HFFc6 (cell line): Measurements from ENCODE around the gene PLA2G1B. TPM values are rescaled to one million over a fixed set of nuclear protein-coding genes. Genes with fewer than 3 reads are reported as not detected.

ENCODE experiments used
- DNase-seq: peaks from one replicate; pipeline ENCODE4 v3.0.0-alpha.2; 2018
- H3K27ac Mint-ChIP-seq: 2 replicates; pipeline ENCODE4 v1.8.0; 2020; ENCODE audit warnings: mild to moderate bottlenecking, mixed read lengths
- H3K27me3 Mint-ChIP-seq: 2 replicates; pipeline ENCODE4 v1.8.0; 2021; ENCODE audit warnings: mild to moderate bottlenecking, moderate library complexity, mixed read lengths; ENCODE audit not compliant: insufficient read depth
- H3K36me3 Mint-ChIP-seq: 2 replicates; pipeline ENCODE4 v1.8.0; 2021; ENCODE audit warnings: low read depth, mixed read lengths
- H3K4me1 Mint-ChIP-seq: 2 replicates; pipeline ENCODE4 v1.8.0; 2020; ENCODE audit warnings: low read depth, mixed read lengths
- H3K4me3 Mint-ChIP-seq: 2 replicates; pipeline ENCODE4 v1.8.0; 2020; ENCODE audit warnings: mild to moderate bottlenecking, moderate library complexity, mixed read lengths
- H3K9me3 Mint-ChIP-seq: 2 replicates; pipeline ENCODE4 v1.8.0; 2020; ENCODE audit warnings: mild to moderate bottlenecking, mixed read lengths
- CTCF ChIP-seq: fragments of 200-600 bp; sonication (generic); IDR thresholded peaks from 2 replicates; pipeline ENCODE4 v1.5.0; 2021; ENCODE audit warnings: antibody characterized with exemption, mild to moderate bottlenecking
- total RNA-seq, 6 experiments: library from RNA; stranded (reverse); fragmentation: NEBNext Ultra II Directional; extraction: Animal tissue kit (Norgen Biotek cat#: 25700); gene quantifications; 2 replicates in 1 of 6; 3 replicates in 5 of 6; pipeline ENCODE4 v1.2.3, GENCODE V29; 2021

Gene PLA2G1B
- total RNA-seq, 6 experiments from 2014 or later: not detected

- H3K27me3 Mint-ChIP-seq: peaks cover 61% of the 10 kb centered on the region
Measured at GRCh38 chr12:120367233-120367923, 39.8 kb upstream of the PLA2G1B start.

DNA sequence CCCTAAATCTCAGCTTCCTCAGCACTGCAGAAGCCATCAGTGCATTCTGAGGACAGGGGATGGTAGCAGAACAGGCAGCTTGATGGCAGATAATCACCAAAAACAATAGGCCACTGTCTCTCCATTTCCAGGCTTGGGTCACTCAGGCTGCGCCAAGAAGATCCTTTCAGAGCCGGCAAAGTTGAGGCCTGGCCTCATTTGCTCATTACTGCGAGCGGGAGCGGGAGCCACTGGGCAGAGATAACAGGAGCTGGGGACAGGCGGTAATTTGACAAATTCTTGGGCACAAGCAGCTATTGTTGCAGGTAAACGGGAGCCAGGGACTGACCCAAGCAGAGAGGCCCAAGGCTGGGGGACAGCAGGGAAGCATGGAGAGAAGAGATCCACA, 39.3 kb upstream of the PLA2G1B start:
- Mint-ChIP-seq H3K27me3 (peaks cover 66% of the 10 kb centered on the region), H3K9me3 (no peaks in the 10 kb centered on the region), H3K4me3 (no peak overlapping the region), H3K27ac (no peak overlapping the region), H3K36me3 (no peaks in the 10 kb centered on the region), H3K4me1 (no peaks in the 10 kb centered on the region)
- no peak for TF ChIP-seq CTCF
- no peak for DNase-seq

More at GRCh38 chr12:120367233-120367923, 39.8 kb upstream of the PLA2G1B start:
- DNase-seq: no peak
- peak; percentile 55 for TF ChIP-seq CTCF
- H3K4me3 Mint-ChIP-seq: no peak overlapping the region; the same call in 1 of the 2 replicates
- no peaks in the 10 kb centered on the region for H3K4me1 Mint-ChIP-seq
- H3K36me3 Mint-ChIP-seq: no peaks in the 10 kb centered on the region
- H3K9me3 Mint-ChIP-seq: no peaks in the 10 kb centered on the region
- H3K27ac Mint-ChIP-seq: no peak overlapping the region

GRCh38 chr12:120366341-120366705, 38.7 kb upstream of the PLA2G1B start:
- Mint-ChIP-seq H3K36me3 (no peaks in the 10 kb centered on the region), H3K4me1 (no peaks in the 10 kb centered on the region), H3K4me3 (no peak overlapping the region), H3K9me3 (no peaks in the 10 kb centered on the region), H3K27me3 (peaks cover 64% of the 10 kb centered on the region), H3K27ac (no peak overlapping the region)
- TF ChIP-seq CTCF: no peak
- no peak for DNase-seq

DNA sequence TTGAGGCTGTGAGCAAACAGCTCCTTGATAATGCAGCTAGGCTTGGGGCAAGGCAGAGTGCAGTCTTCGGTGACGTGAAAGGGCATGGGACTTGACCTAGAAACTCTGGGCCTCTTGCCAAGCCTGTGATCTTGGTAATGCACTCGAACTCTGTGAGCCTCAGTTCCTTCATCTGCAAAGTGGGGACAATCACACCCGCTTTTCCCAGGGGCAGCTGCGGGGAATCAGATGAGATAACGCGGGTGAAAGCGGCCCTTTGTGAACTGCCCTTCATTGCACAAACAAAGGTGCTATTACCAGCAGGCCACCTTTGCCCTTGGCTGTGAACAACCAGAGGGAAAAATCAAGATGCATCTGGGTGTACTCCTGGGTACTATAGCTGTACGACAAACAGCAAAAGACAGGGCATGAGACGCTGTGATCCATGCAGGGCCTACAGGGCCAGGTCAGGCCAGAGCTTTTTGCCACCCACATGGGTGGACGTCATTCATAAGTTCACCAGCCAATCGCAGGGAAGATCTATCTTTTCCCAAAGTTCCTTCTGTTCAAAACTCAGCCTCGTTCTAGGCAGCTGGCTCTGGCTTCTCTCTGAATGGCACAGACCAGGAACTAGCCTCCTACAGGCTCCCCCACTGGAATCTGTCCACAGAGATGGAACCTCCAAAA, 38.2 kb upstream of the PLA2G1B start:
- Mint-ChIP-seq H3K27me3 (peaks cover 60% of the 10 kb centered on the region), H3K27ac (no peak overlapping the region), H3K9me3 (no peaks in the 10 kb centered on the region), H3K4me3 (no peak overlapping the region), H3K36me3 (no peaks in the 10 kb centered on the region), H3K4me1 (no peaks in the 10 kb centered on the region)
- no peak for TF ChIP-seq CTCF
- no peak for DNase-seq

DNA sequence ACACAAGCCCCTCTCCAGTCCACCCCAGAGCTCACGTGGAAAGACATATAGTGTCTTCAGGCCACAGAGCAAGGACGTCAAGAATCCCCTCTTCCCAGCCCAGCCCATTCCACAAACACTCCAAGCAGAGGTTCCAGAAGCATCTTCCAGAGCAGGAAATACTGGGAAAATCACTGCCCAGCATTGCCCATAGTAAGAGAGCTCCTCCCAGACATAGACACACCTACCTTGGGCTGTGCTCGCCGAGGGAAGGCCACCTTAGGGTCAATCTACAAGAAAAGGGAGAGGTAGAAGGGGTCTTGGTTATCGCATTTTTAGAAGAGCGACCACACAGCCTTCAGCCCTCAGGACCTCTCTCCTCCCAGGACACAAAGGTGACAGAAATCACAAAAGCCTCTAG, 36.9 kb upstream of the PLA2G1B start:
- H3K4me3 Mint-ChIP-seq: no peak overlapping the region
- no peaks in the 10 kb centered on the region for H3K36me3 Mint-ChIP-seq
- H3K27me3 Mint-ChIP-seq: peaks cover 54% of the 10 kb centered on the region
- no peaks in the 10 kb centered on the region for H3K4me1 Mint-ChIP-seq
- no peak overlapping the region for H3K27ac Mint-ChIP-seq
- H3K9me3 Mint-ChIP-seq: no peaks in the 10 kb centered on the region
- TF ChIP-seq CTCF: no peak
- no peak for DNase-seq
